Central memory CD4-positive, alpha-beta T cell (primary cell): ENCODE data around the gene GALNT17.
"Not testable (repeated sequence)": the region's sequence is repeated elsewhere in the genome, so short reads cannot be mapped to it uniquely, and the experiment has no call there.

Experiments
- DNase-seq: peaks from one replicate; pipeline ENCODE4 v3.0.0; 2022

Gene GALNT17

DNA sequence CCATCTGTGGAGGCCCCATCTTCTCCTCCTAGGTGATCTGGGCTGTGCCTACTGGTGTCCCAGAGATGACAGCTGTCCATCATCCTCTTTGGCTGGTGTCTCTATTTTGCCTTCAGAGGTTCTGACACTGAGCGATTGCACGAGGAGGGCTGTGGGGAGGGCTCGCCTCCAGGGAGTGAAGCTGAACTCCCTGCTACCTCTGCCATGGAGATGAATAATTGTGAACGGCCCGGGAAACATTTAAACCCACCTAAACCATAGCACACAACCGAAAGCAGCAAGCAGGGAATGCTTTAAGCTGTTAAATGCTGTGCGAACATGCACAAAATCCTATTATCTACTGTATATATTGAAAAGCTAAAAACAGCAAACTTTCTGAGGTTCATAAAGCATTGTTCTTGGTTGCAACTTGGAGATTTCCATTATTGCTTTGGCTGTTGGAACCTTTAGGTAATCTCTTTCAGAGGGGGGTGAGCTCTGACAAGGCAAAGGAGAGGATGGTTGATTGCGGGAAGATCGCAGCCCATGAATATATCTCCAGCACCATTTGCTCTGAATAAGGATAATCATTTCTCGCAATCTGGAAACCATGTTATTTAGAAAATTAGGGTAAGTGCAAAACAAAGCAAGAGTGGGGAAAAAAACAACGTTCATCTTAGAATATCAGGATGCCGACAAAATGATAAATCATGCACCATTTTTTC, 507.6 kb downstream of the GALNT17 start:
- no peak for DNase-seq

DNA sequence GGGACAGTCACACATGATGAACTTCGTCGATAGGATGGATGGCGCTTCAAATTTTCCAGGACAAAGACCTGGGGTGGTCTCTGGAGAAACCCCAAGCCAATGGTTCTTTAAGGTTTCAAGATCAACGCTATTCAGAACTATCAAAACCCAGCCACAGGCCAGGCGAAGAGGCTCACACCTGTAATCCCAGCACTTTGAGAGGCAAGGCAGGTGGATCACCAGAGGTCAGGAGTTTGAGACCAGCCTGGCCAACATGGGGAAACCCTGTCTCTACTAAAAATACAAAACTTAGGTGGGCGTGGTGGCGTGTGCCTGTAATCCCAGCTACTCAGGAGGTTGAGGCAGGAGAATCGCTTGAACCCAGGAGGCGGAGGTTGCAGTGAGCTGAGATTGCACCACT, 511.1 kb downstream of the GALNT17 start:
- not testable (repeated sequence) for DNase-seq

DNA sequence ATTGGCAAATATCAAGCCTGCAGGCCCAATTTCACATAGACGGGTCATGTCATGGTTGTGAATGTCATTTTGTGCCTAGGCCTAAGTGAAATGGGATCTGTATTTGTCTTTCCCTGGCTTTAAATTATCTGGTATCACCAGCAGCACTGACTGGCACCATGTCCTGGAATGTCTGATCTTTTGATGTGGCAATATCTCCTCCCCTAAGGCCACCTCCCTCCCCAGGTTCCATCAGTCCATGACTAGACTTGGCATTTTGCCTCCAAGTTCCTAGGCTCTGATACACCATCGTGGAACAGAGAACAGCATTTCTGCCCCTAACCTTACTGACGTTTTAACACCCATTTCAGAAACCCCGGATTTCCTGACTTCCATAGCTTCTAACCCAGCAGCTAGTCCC, 513.9 kb downstream of the GALNT17 start:
- DNase-seq: no peak

DNA sequence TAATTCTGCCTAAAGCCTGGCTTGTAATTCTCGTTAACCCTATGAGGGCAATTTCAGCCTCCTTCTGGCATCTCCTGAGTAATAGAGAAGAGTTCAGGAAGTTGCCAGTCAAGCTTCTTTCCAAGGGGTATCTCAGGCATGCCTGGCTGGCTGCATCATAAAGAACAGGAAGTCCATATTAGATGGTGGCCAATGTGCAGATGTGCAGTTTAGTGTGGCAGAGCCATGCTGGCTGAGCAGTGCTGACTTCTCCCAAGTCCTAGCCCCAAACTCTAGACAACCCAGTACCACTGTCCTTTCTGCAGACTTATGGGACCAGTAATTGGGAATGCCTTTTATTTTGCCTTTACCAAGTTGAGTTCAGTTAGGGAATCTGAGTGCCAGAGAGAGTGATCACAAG, 517.9 kb downstream of the GALNT17 start:
- no peak for DNase-seq

DNA sequence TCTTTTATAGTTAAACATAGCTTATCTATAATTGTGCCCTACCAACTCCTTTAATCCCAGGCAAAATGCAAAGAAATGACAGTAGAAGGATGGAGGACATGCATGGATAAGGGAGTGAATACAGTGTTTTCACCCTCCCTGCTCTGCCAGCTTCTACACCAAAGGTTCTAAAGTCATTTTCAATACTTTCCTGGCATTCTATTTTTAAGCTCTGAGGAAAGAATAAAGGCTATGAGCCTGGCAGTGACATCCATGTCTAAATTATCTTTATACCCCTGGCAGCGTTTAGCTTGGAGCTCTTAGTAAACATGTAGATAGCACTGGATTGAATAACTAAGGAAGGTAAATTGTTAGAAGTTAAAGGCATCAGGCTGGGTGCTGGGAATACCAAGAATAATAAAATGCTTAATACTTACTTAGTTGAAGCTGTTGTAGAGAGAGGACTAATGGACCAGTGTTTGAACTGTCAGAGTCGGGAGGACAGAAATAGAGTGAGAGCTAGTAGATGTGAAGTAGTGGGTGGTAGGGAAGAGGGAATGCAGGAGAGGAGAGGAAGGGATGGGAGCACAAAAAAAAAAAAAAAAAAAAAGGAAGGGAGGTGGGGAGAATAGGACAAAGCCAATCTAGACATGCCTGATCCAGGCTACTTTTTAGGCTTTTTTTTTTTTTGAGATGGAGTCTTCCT, 518.9 kb downstream of the GALNT17 start:
- no peak for DNase-seq

DNA sequence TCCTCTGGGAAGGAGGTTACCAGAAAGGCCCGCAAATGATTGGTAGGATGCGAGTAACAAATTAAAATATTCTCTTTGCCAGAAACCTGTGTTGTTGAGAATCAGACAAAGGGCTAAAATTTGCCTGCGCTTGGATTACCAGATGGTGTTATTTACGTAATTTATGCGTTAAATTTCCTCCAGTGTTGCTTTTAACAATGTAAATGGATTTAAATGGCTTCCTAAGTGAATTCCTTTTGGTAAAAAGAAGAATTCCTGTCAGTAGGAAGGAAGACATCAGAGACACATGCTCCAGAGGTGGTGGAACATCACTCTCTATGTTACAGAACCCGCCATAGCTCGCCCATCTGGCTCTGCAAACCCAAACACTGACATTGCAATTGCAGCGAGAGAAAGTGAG, 520.6 kb downstream of the GALNT17 start:
- no peak for DNase-seq

DNA sequence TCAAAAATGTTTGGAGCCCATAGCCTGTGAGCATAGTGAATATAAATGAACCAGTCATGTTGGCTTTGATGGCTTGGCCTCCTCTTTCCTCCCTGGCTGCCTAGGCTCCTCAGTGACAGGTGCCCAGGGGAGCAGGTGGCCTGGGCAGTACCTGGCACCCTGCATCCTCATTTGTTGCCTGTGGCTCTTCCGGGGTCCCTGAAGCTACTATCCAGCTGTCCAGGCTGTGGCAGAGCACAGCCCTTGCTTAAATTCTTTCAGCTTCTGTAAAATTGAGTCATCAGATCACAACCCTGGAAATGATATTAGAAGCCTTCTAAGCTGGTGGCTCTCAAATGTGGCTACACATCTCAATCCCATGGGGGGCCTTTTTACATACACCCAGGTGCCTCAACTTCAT, 525.4 kb downstream of the GALNT17 start:
- DNase-seq: no peak

DNA sequence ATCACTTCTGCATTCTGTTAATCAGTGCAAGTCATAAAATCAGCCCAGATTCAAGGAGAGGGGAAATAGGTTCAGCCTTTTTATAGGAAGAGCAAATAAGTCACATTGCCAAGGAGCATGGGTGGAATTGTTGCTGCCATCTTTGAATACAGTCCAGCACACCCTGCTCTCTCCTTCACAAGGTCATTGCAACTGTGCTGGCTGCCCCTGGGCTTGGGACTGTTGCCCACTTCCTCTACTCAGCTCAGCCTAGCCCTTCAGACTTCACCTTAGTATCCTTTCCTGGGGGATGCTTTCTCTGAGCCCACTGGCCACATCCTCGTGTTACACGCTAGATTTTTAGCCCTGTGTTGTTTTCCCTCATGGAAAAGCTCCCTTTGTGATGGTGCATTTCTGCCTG, 527.7 kb downstream of the GALNT17 start:
- no peak for DNase-seq

DNA sequence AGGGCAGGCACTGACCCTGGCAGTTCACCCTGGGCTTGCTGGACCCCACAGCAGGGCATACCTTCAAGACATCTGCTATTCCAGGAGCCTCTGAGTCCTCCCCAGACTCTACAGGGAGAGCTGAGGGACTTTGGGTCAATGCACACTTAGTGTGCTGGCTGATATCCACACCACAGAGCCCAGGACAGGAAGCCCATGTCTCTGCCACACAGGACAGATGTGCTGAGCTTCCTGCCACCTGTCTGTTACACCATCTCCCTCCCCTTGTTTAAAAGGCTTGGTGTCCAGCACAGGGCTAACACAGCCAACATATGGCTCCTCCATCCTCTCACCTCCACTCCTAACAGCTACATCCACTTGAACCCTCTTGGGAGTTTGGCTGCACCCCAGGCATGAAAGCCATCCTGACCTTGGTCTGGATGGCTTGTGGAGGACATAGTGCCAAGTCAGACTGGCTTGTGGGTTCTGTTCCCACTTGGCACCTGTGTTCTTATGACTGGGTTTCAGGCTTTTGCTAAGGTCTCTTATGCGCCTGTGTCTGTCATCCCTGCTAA, 529.8 kb downstream of the GALNT17 start:
- DNase-seq: no peak

DNA sequence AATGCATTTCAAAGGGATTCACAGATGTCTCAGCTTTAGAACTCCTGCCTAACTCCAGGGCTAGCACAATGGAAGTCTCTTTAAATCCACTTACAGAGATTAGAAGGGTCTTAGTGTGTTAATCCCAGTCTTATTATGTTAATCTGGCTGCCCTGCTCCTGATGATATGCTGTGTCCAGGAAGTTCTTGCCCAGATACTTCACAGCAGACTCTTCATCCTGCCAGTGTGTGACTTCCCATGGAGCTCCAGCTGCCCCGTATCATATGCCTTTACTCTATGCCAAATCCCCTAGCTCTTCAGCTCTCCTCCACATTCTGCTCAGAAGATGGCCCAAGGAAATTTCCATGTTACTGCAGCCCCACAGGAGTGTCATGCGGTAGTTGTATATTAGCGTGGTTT, 533.8 kb downstream of the GALNT17 start:
- no peak for DNase-seq

DNA sequence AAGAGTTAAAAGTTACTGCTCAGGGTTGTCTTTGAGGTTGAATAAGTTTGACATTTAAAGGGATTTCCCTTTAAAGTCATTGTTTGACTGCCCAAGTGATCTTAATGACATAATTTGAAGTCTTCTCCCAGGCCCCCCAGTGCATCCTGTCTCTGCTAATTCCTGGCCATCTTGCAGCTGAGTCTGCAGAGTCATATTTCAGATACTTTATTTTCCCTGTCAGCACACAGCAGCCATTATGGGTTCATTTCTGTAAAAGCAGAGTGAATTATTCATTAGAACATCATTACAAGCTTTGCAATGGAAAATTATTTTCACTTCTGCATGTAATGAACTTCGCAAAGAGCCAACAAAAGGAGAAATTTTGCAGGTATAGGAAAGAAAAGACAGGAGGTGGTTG, 536.6 kb downstream of the GALNT17 start:
- no peak for DNase-seq

DNA sequence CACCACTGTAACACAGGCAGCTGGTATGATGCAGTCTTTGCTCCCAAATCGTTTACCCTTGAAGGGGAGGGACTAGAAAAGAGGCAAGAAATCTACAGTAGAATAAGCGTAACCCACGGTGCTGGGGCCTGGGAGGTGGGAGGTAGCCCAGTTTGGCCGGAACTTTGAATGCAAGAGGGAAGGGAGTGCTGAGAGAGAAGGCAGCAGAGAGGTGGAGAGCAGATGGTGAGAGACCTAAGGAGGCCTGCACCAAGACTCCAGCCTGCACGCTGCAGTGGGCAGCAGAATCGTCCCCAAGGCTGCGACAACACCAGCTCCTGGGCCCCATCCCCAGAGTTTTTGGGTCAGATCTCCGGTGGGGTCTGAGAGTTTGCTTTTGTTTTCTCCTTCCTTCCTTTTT, 547.5 kb downstream of the GALNT17 start:
- DNase-seq: no peak

DNA sequence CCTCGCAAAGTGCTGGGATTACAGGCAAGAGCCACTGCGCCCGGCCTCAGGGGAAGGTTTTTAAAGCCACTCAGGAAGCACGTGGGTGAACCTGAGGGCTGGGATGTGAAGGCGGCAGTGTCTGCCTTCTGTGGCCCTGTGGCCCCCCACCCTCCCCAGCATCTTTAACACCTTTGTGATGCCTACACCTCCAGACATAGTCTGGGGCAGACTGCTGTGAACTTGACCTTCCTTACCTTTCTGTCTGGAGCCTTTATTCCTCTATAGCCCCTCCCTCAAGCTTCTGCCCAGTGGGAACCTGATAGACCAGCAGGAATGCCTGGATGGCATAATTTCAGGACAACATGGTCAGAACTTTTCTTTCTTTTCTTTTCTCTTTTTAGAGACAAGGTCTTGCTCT, 550.2 kb downstream of the GALNT17 start:
- DNase-seq: no peak

DNA sequence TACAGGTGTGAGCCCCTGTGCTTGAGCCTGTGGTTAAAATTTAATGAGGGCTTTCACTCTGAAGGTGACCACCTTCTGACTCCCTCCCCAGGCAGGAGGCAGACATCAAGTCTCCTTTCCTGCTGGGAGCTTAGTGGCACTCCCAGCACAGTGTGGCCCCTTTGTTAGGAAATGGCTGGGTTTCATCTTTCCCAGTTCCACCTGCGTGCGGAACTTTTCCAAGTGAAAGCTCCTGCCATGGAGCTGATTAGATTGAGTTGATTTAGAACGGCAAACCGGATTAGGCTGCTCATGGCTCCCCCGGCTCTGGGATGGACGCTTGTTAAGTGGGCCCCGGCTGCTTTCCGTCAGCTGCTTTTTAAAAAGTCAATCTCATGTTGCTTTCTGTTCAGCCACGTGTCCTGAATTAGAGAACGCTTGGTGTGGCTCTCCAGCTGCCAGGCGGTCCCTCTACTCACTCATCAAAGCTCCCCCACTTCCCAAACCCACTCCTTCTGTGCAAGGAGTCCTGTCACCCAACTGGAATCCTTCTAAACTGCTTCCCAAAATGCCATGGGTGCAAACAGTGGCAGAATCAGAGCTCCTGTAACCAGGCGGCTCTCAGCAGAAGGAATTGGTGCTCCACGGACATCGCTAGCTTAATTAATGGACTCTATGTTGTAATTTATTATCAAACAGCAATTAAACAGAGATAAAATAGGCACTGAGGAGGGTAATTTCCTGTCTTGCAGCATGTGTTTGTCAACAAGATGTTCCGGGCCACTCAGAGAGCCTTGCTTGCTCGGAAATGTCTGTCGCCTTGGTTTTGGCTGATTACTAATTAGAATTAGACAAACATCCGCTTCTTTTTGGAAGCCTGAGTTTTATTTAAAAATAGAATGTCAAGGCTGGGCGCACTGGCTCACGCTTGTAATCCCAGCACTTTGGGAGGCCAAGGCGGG, 551.2 kb downstream of the GALNT17 start:
- no peak for DNase-seq

DNA sequence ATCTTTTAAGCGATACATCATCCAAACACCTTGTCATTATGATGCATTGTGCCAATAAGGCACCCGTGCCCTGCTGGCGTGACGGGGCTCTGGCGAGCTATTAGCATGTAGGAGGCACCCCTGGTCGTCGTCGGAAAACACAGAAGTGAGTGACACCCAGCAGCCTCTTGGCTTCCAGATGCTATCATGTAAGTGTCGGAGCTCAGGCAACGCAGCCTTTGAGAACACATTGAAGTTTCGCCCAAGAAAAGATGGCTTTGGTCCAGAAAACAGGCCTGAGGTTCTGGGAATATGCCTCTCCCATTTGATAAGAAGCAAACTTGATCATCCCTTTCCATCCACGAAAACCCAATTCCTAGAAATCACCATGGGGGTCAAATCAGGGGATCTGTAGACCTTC, 555.3 kb downstream of the GALNT17 start:
- DNase-seq: no peak

DNA sequence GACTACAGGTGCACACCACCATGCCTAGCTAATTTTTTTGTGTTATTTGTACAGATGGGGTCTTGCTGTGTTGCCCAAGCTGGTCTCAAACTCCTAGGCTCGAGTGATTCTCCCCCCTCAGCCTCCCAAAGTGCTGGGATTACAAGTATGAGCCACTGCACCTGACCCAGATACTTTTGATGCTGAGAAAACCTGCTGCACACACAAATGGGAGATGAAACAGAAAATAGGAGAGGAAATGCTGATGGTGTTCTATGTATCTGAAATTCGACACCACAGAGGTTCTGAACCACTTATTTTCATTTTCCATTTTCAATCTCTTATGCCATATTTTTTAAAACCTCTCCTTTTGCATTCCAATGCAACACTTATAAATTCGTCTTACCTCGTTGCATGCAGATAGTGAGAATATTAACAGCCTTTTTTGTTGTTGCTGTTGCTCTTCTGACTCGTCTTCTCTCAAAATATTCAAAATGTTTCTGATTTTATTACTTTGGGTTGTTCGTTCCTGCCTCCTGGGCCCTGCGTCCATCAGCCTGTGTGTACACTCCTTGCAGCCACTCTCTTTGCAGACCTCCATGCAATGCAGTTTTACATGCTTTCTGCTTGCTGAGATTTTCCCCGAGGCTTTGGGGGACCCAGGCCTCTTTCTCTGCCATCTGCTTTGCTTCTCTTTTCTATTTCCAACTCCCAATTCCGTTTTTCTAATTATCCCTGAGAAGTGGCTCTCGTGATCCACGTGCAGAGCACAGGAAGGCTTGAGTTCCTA, 556.1 kb downstream of the GALNT17 start:
- DNase-seq: no peak

DNA sequence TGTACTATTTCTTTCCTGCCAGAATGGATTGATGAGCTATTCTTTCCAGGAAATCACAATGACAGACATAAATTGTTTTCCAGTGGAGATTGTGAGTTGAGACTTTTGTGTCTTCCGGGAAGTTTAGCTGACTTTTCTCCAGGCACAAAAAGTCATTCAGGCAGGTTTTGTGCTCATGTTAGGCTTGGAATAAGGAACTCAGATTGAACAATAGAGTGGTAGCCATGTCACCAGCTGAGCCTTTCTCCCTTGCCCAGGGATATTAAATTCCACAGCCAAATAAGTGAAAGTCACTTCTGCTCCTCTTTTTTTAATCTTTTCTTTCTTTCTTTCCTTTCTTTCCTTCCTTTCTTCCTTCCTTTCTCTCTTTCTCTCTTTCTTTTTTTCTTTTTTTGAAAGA, 559.6 kb downstream of the GALNT17 start:
- DNase-seq: no peak

DNA sequence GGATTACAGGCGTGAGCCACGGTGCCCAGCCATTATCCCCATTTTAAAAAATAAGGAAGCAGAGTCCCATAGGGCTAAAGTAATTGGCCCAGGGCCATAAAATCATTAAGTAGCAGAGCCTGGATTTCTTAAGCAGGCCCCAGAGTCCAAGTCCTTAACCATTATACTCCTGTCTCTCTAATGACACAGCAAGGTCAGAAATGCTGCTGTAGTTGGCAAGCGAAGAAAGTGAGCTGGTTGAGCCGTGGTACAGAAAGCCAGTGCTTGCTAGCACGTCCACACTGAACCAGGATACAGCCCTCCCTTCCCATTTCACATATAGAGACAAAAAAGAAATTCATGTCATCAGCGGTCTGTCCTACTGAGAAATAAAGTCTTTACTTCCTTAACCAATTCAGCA, 562.7 kb downstream of the GALNT17 start:
- no peak for DNase-seq

DNA sequence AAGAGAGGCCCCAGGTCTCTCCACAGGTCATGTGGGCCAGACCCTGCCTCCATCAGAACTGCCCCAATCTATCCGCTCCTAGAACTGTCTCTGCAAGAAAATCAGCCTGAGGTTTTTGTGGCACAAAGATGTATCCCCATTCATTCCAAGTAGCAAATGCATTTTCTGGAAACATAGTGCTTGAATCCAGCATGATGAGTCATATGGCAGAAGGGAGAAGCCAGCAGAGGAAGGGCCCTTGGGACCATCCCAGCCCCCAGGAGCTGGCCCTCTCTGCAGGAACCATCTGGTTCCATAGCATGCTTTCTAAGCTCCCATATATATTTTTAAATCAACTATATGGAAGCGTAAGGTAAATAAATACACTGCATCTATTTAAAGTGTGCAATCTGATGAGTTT, 563.2 kb downstream of the GALNT17 start:
- DNase-seq: no peak

DNA sequence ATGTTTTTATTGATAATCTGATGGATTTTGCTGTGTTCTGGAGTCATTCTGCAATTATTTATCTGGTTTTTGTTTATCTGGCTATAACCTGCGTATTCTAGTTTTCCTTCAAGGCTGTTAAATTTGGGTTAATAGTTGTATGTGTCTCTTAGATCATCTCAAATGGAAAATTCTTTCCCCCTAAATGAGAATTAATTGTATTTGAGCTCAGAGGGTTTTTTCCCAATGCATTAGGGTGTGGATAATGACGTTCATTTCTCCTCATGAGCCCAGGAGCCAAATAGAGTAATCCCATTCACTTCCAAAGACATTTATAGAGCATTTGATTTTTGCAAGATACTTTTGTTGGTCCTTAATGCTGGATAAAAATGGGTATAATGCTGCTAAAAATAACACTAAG, 564.6 kb downstream of the GALNT17 start:
- DNase-seq: no peak

DNA sequence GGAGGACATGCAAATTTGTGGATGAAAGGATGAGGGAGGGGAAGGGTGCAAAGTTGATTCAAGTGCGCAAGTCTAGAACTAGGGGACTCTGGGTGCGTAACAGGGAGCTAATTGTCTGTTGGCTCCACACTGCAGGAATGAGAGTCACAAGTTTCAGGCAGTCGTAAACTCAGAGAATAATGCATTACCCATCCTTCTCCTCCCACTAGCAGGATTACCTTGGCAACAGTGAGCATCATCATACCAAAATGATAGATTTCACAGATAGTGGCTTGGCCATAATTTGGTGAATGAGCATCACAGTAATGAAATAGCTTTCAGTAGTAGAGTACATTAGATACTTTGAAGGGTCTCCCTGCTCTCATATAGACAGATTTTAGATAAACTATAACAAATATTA, 565.5 kb downstream of the GALNT17 start:
- DNase-seq: no peak

DNA sequence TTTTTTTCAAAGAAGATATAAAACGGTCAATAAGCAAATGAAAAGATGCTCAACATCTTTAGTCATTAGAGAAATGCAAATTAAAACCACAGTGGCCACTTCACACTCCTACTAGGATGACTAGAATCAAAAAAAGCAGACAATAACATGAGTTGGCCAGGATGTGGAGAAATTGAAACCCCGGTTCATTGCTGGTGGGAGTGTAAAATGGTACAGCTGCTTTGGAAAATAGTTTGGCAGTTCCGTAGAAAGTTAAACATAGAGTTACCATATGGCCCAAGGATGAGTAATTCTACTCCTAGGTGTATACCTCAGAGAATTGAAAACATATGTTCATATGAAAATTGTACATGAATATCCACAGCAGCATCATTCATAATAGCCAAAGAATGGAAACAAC, 573.3 kb downstream of the GALNT17 start:
- no peak for DNase-seq
